ENCODE results near the gene CDH4.

CDH4 gene

GRCh38 chr20:61518424-61518951, 266.4 kb downstream of the CDH4 start:
- no peak for DNase-seq (ENCODE audit: low read depth, low spot score)
- CTCF ChIA-PET, result no interaction called here
- no peak for TF ChIP-seq CTCF (IDR thresholded peaks at IDR 0.05; ENCODE audit: insufficient read depth, low read length, missing control alignments)
- no peak overlapping the region for H3K4me3 ChIP-seq (ENCODE audit: low read depth, low read length)
- POLR2A ChIA-PET, result no interaction called here

GRCh38 chr20:61519488-61519887, 267.4 kb downstream of the CDH4 start:
- ChIA-PET POLR2A (no interaction called here), CTCF (no interaction called here)
- no peak overlapping the region for H3K4me3 ChIP-seq (ENCODE audit: low read depth, low read length)
- DNase-seq (ENCODE audit: low read depth, low spot score), result no peak
- no peak for TF ChIP-seq CTCF (IDR thresholded peaks at IDR 0.05; ENCODE audit: insufficient read depth, low read length, missing control alignments)

- no peak for TF ChIP-seq CTCF (IDR thresholded peaks at IDR 0.05; ENCODE audit: insufficient read depth, low read length, missing control alignments)
- POLR2A ChIA-PET, result no interaction called here
- DNase-seq (ENCODE audit: low read depth, low spot score), result no peak
- CTCF ChIA-PET, result no interaction called here
- no peak overlapping the region for H3K4me3 ChIP-seq (ENCODE audit: low read depth, low read length)
Observed at GRCh38 chr20:61520076-61520892, 268.2 kb downstream of the CDH4 start.

- CTCF ChIA-PET, result no interaction called here
- no peak for TF ChIP-seq CTCF (IDR thresholded peaks at IDR 0.05; ENCODE audit: insufficient read depth, low read length, missing control alignments)
- peak; percentile 44 for DNase-seq (ENCODE audit: low read depth, low spot score)
- POLR2A ChIA-PET, result no interaction called here
- H3K4me3 ChIP-seq (ENCODE audit: low read depth, low read length), result no peak overlapping the region
Observed at GRCh38 chr20:61520893-61521460, 268.9 kb downstream of the CDH4 start.

- no peak for TF ChIP-seq CTCF (IDR thresholded peaks at IDR 0.05; ENCODE audit: insufficient read depth, low read length, missing control alignments)
- H3K4me3 ChIP-seq (ENCODE audit: low read depth, low read length), result no peak overlapping the region
- DNase-seq (ENCODE audit: low read depth, low spot score), result no peak
- ChIA-PET CTCF (no interaction called here), POLR2A (no interaction called here)
Observed at GRCh38 chr20:61521687-61522420, 269.8 kb downstream of the CDH4 start.

GRCh38 chr20:61522498-61523090, 270.5 kb downstream of the CDH4 start:
- POLR2A ChIA-PET, result no interaction called here
- DNase-seq (ENCODE audit: low read depth, low spot score), result no peak
- no peak overlapping the region for H3K4me3 ChIP-seq (ENCODE audit: low read depth, low read length)
- TF ChIP-seq CTCF (IDR thresholded peaks at IDR 0.05; ENCODE audit: insufficient read depth, low read length, missing control alignments), result no peak
- CTCF ChIA-PET, result no interaction called here

Measured in AG04449 (cell line).